GM12873 (cell line): ENCODE measurements around the gene LTB.

Experiments
- CTCF ChIP-seq: IDR thresholded peaks from 2 replicates; pipeline ENCODE4 v1.5.1; 2012; ENCODE audit warnings: low read depth, mild to moderate bottlenecking, moderate library complexity, low read length, control low read depth; ENCODE audit not compliant: insufficient read depth; ENCODE audit errors: missing control alignments

LTB gene

GRCh38 chr6:31577579-31577966 lies 4.7 kb downstream of the LTB start:
- TF ChIP-seq CTCF = no peak

- no peak for TF ChIP-seq CTCF
These were observed 5.2 kb downstream of the LTB start for GRCh38 chr6:31576897-31577578.

GRCh38 chr6:31575952-31576685 lies 6.1 kb downstream of the LTB start:
- no peak for TF ChIP-seq CTCF

- no peak for TF ChIP-seq CTCF
These were observed 6.8 kb downstream of the LTB start, which contains the start of gene TNF for GRCh38 chr6:31575335-31575901. Gene TNF (plus strand): TSS chr6:31575565. CDS start chr6:31575742, 177 bp downstream.

GRCh38 chr6:31574106-31575061 lies 7.8 kb downstream of the LTB start:
- peak; percentile 30 for TF ChIP-seq CTCF

GRCh38 chr6:31573239-31574105 lies 8.8 kb downstream of the LTB start:
- TF ChIP-seq CTCF = no peak
